H9 (cell line): ENCODE data around the gene TAF1A. TPM values are rescaled to one million over a fixed set of nuclear protein-coding genes. Genes with fewer than 3 reads are reported as not detected.

ENCODE experiments used
- DNase-seq: peaks from one replicate; pipeline ENCODE4 v3.0.0-alpha.2; 2017
- H2AFZ ChIP-seq: one replicate; pipeline ENCODE4 v1.6.1; 2013; ENCODE audit warnings: mild to moderate bottlenecking, low read length, control low read depth, moderate library complexity
- H2AK5ac ChIP-seq: 2 replicates; pipeline ENCODE4 v1.6.1; 2013; ENCODE audit warnings: low read length, control low read depth, mixed read lengths; ENCODE audit not compliant: insufficient read length
- H2BK120ac ChIP-seq: one replicate; pipeline ENCODE4 v1.6.1; 2013; ENCODE audit warnings: low read depth, mild to moderate bottlenecking, low read length, control low read depth, inconsistent platforms; ENCODE audit not compliant: poor library complexity, severe bottlenecking
- H2BK12ac ChIP-seq: 2 replicates; pipeline ENCODE4 v1.6.1; 2013; ENCODE audit warnings: low read length, control low read depth, mixed read lengths, low read depth; ENCODE audit not compliant: insufficient read length
- H2BK15ac ChIP-seq: 2 replicates; pipeline ENCODE4 v1.6.1; 2013; ENCODE audit warnings: low read depth, low read length, control low read depth
- H2BK20ac ChIP-seq: one replicate; pipeline ENCODE4 v1.6.1; 2013; ENCODE audit warnings: low read depth, mild to moderate bottlenecking, low read length, control low read depth, inconsistent platforms; ENCODE audit not compliant: poor library complexity, severe bottlenecking
- H2BK5ac ChIP-seq: 2 replicates; pipeline ENCODE4 v1.6.1; 2013; ENCODE audit warnings: low read length, control low read depth, mixed read lengths; ENCODE audit not compliant: insufficient read length
- H3K14ac ChIP-seq: 2 replicates; pipeline ENCODE4 v1.6.1; 2013; ENCODE audit warnings: low read length, control low read depth; ENCODE audit not compliant: insufficient read depth
- H3K18ac ChIP-seq: 2 replicates; pipeline ENCODE4 v1.6.1; 2013; ENCODE audit warnings: low read depth, mild to moderate bottlenecking, mixed read lengths, low read length, control low read depth; ENCODE audit not compliant: insufficient read length
- H3K23ac ChIP-seq: 2 replicates; pipeline ENCODE4 v1.6.1; 2013; ENCODE audit warnings: low read length, control low read depth, mixed read lengths, low read depth; ENCODE audit not compliant: insufficient read length
- H3K23me2 ChIP-seq: 2 replicates; pipeline ENCODE4 v1.6.1; 2013; ENCODE audit warnings: low read depth, mild to moderate bottlenecking, mixed read lengths, low read length, control low read depth; ENCODE audit not compliant: insufficient read length, poor library complexity, severe bottlenecking
- H3K27ac ChIP-seq: 2 replicates; pipeline ENCODE4 v1.5.1; 2013; ENCODE audit warnings: low read length, control low read depth, mixed read lengths, low read depth; ENCODE audit not compliant: insufficient read length
- H3K27me3 ChIP-seq: 2 replicates; pipeline ENCODE4 v1.6.1; 2013; ENCODE audit warnings: low read length, control low read depth, inconsistent platforms; ENCODE audit not compliant: insufficient read depth
- H3K4ac ChIP-seq: 2 replicates; pipeline ENCODE4 v1.6.1; 2013; ENCODE audit warnings: low read depth, mild to moderate bottlenecking, control low read depth, inconsistent platforms, low read length, moderate library complexity
- H3K4me1 ChIP-seq: 2 replicates; pipeline ENCODE4 v1.6.1; 2013; ENCODE audit warnings: low read length, control low read depth, inconsistent platforms; ENCODE audit not compliant: insufficient read depth
- H3K4me2 ChIP-seq: 2 replicates; pipeline ENCODE4 v1.6.1; 2013; ENCODE audit warnings: low read length, control low read depth, mixed read lengths; ENCODE audit not compliant: insufficient read length, insufficient read depth
- H3K56ac ChIP-seq: 2 replicates; pipeline ENCODE4 v1.6.1; 2013; ENCODE audit warnings: low read depth, mild to moderate bottlenecking, mixed read lengths, low read length, control low read depth; ENCODE audit not compliant: insufficient read length
- H3K79me1 ChIP-seq: 2 replicates; pipeline ENCODE4 v1.6.1; 2013; ENCODE audit warnings: low read depth, mild to moderate bottlenecking, moderate library complexity, low read length, control low read depth, inconsistent platforms; ENCODE audit not compliant: insufficient read depth, poor library complexity, severe bottlenecking
- H3K79me2 ChIP-seq: 2 replicates; pipeline ENCODE4 v1.6.1; 2013; ENCODE audit warnings: low read length, control low read depth, inconsistent platforms; ENCODE audit not compliant: insufficient read depth
- H3K9ac ChIP-seq: 2 replicates; pipeline ENCODE4 v1.6.1; 2013; ENCODE audit warnings: low read length, control low read depth, mixed read lengths; ENCODE audit not compliant: insufficient read length; ENCODE audit errors: extremely low read depth
- H3K9me3 ChIP-seq: one replicate; pipeline ENCODE4 v1.6.1; 2013; ENCODE audit warnings: low read depth, low read length, inconsistent platforms; ENCODE audit not compliant: control insufficient read depth
- H3T11ph ChIP-seq: one replicate; pipeline ENCODE4 v1.6.1; 2013; ENCODE audit warnings: mild to moderate bottlenecking, low read length, control low read depth, inconsistent platforms
- H4K20me1 ChIP-seq: one replicate; pipeline ENCODE4 v1.6.1; 2013; ENCODE audit not compliant: control insufficient read depth, insufficient read length, insufficient read depth
- H4K5ac ChIP-seq: 2 replicates; pipeline ENCODE4 v1.6.1; 2013; ENCODE audit warnings: low read depth, mild to moderate bottlenecking, mixed read lengths, low read length, control low read depth; ENCODE audit not compliant: insufficient read length
- H4K8ac ChIP-seq: replicated peaks from 2 replicates; pipeline ENCODE4 v1.6.1; 2013; ENCODE audit warnings: low read length, control low read depth, mixed read lengths, low read depth; ENCODE audit not compliant: insufficient read length
- H4K91ac ChIP-seq: 2 replicates; pipeline ENCODE4 v1.6.1; 2013; ENCODE audit warnings: low read depth, mild to moderate bottlenecking, moderate library complexity, mixed read lengths, low read length, control low read depth; ENCODE audit not compliant: insufficient read length
- H3K27ac Mint-ChIP-seq, 3 experiments: 2 replicates in 2 of 3; 3 replicates in 1 of 3; pipeline ENCODE4 v1.8.0; 2020 to 2021; ENCODE audit warnings: mixed read lengths in 3 of 3, mild to moderate bottlenecking in 1 of 3, moderate library complexity in 1 of 3
- H3K27me3 Mint-ChIP-seq: 2 replicates; pipeline ENCODE4 v1.8.0; 2021; ENCODE audit warnings: low read depth, mild to moderate bottlenecking, moderate library complexity, mixed read lengths
- H3K36me3 Mint-ChIP-seq, 3 experiments: 2 replicates in 2 of 3; 3 replicates in 1 of 3; pipeline ENCODE4 v1.8.0; 2020 to 2021; ENCODE audit warnings: low read depth in 3 of 3, mixed read lengths in 3 of 3; ENCODE audit not compliant: insufficient read depth in 1 of 3
- H3K4me1 Mint-ChIP-seq, 2 experiments: 2 replicates each; pipeline ENCODE4 v1.8.0; 2020; ENCODE audit warnings: mixed read lengths in 2 of 2
- H3K4me3 Mint-ChIP-seq, 2 experiments: 2 replicates in 1 of 2; 3 replicates in 1 of 2; pipeline ENCODE4 v1.8.0; 2020 to 2021; ENCODE audit warnings: mild to moderate bottlenecking in 2 of 2, mixed read lengths in 2 of 2, moderate library complexity in 1 of 2
- H3K9me3 Mint-ChIP-seq, 2 experiments: 2 replicates in 1 of 2; 3 replicates in 1 of 2; pipeline ENCODE4 v1.8.0; 2020; ENCODE audit warnings: mild to moderate bottlenecking in 2 of 2, mixed read lengths in 2 of 2, moderate library complexity in 1 of 2
- WGBS: extraction: QIAGEN DNeasy Blood & Tissue Kit; methylation state at CpG from one replicate; pipeline ENCODE4 v1.1.7; 2013; ENCODE audit warnings: missing lambda C conversion rate, low lambda C conversion rate, mixed read lengths; ENCODE audit not compliant: insufficient read length; ENCODE audit errors: extremely low coverage; 5-methylcytosine and 5-hydroxymethylcytosine counted together
- total RNA-seq: library from RNA; stranded (reverse); gene quantifications from 2 replicates; pipeline ENCODE4 v1.2.1, GENCODE V29; 2021
- TF ChIP-seq, protein P1 (sequence below): fragments of 200-600 bp; sonication (generic); conservative IDR thresholded peaks from 3 replicates; pipeline ENCODE4 v1.8.0; 2021; ENCODE audit warnings: antibody characterized with exemption, mild to moderate bottlenecking

TAF1A gene
- total RNA-seq, 1 experiment from 2014 or later, result 14.8 TPM

DNA sequence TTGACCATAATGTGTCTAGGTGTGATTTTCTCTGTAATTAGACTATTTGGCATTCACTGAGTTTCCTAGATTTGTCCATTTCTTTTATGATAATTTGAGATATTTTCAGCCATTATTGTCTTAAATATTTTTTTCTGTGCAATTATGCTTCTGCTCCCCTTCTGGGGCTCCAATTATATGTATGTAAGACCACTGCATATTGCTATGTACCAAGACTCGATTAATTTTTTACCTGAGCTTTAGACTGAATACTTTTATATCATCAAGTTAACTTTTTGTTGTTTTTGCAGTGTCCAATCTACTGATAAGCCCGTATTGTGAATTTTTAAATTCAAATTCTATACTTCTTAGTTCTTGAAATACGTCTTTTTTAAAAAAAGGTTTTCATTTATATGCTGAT, 5.1 kb upstream of the TAF1A start:
- Histone ChIP-seq H3K56ac (no peak overlapping the region), H4K91ac (no peak overlapping the region), H2BK20ac (no peak overlapping the region), H2BK5ac (no peak overlapping the region), H2BK12ac (no peak overlapping the region), H3T11ph (no peak overlapping the region), H2AK5ac (no peak overlapping the region), H3K27ac (no peak overlapping the region), H4K20me1 (no peaks in the 10 kb centered on the region), H2AFZ (no peak overlapping the region), H2BK120ac (no peak overlapping the region), H3K79me1 (no peaks in the 10 kb centered on the region), H3K4me2 (no peak overlapping the region), H3K9ac (no peak overlapping the region), H4K8ac (no peak overlapping the region), H3K4ac (no peak overlapping the region), H3K23ac (no peak overlapping the region), H4K5ac (no peak overlapping the region), H3K4me1 (no peaks in the 10 kb centered on the region), H3K18ac (no peak overlapping the region), H3K23me2 (no peaks in the 10 kb centered on the region), H2BK15ac (no peak overlapping the region), H3K79me2 (no peaks in the 10 kb centered on the region), H3K9me3 (no peaks in the 10 kb centered on the region), H3K14ac (no peak overlapping the region), H3K27me3 (no peaks in the 10 kb centered on the region)
- peaks cover 14% of the 10 kb centered on the region for H3K27me3 Mint-ChIP-seq
- no peak overlapping the region for H3K4me3 Mint-ChIP-seq
- H3K27ac Mint-ChIP-seq, result no peak overlapping the region
- TF ChIP-seq, protein P1, sequence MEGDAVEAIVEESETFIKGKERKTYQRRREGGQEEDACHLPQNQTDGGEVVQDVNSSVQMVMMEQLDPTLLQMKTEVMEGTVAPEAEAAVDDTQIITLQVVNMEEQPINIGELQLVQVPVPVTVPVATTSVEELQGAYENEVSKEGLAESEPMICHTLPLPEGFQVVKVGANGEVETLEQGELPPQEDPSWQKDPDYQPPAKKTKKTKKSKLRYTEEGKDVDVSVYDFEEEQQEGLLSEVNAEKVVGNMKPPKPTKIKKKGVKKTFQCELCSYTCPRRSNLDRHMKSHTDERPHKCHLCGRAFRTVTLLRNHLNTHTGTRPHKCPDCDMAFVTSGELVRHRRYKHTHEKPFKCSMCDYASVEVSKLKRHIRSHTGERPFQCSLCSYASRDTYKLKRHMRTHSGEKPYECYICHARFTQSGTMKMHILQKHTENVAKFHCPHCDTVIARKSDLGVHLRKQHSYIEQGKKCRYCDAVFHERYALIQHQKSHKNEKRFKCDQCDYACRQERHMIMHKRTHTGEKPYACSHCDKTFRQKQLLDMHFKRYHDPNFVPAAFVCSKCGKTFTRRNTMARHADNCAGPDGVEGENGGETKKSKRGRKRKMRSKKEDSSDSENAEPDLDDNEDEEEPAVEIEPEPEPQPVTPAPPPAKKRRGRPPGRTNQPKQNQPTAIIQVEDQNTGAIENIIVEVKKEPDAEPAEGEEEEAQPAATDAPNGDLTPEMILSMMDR, result no peak
- WGBS, result no CpG with 5 or more reads among the region's 3 CpGs
- H3K4me1 Mint-ChIP-seq, result peaks cover 5 to 8% of the 10 kb centered on the region in 2 experiments
- no peaks in the 10 kb centered on the region for H3K36me3 Mint-ChIP-seq
- H3K9me3 Mint-ChIP-seq, result no peaks in the 10 kb centered on the region
- no peak for DNase-seq
